Common myeloid progenitor, CD34-positive (primary cell): ENCODE results near the gene AHCYL2.

Source experiments
- CTCF ChIA-PET: fragments of 350-600 bp; sonication (Branson Sonifier 250); formaldehyde crosslinking; loops from one replicate; lab custom pipeline; 2021; ENCODE audit warnings: antibody characterized with exemption; lab: Charles Lee
- POLR2A ChIA-PET: fragments of 350-600 bp; sonication (Branson Sonifier 250); formaldehyde crosslinking; loops from one replicate; lab custom pipeline; 2021; ENCODE audit warnings: antibody characterized with exemption; lab: Charles Lee
- DNase-seq, 3 donors: peaks; one replicate each; pipeline versions ENCODE4 v3.0.0 to v3.0.0-alpha.2; 2013
- H3K27ac ChIP-seq, 2 experiments: 1 replicate in 1 of 2; 2 replicates in 1 of 2; pipeline ENCODE4 v1.7.0; 2013; ENCODE audit warnings: inconsistent platforms in 2 of 2, low read length in 2 of 2, mild to moderate bottlenecking in 2 of 2, low read depth in 1 of 2, moderate library complexity in 1 of 2; ENCODE audit not compliant: severe bottlenecking in 2 of 2, insufficient read depth in 1 of 2, poor library complexity in 1 of 2
- H3K27me3 ChIP-seq, 5 experiments: replicated peaks in 2 of 5; 1 replicate in 3 of 5; 2 replicates in 2 of 5; pipeline versions ENCODE4 v1.6.1 to v1.7.0; 2013; ENCODE audit warnings: low read length in 4 of 5, mild to moderate bottlenecking in 2 of 5, moderate library complexity in 2 of 5, inconsistent platforms in 1 of 5; ENCODE audit not compliant: insufficient read depth in 5 of 5, control insufficient read depth in 4 of 5
- H3K36me3 ChIP-seq, 4 experiments: 1 replicate in 2 of 4; 2 replicates in 2 of 4; pipeline versions ENCODE4 v1.6.1 to v1.7.0; 2013; ENCODE audit warnings: low read length in 3 of 4, control low read depth in 1 of 4, mild to moderate bottlenecking in 1 of 4; ENCODE audit not compliant: control insufficient read depth in 4 of 4, insufficient read depth in 4 of 4
- H3K4me1 ChIP-seq, 4 experiments: 1 replicate in 3 of 4; 2 replicates in 1 of 4; pipeline versions ENCODE4 v1.6.1 to v1.7.1; 2013; ENCODE audit warnings: low read length in 3 of 4, mild to moderate bottlenecking in 3 of 4, control low read depth in 1 of 4, inconsistent platforms in 1 of 4, moderate library complexity in 1 of 4; ENCODE audit not compliant: control insufficient read depth in 4 of 4, insufficient read depth in 4 of 4; ENCODE audit errors: control extremely low read depth in 1 of 4
- H3K4me3 ChIP-seq, 7 experiments: 1 replicate in 4 of 7; 2 replicates in 3 of 7; pipeline versions ENCODE4 v1.5.1 to v1.7.0; 2013; ENCODE audit warnings: mild to moderate bottlenecking in 7 of 7, low read length in 6 of 7, moderate library complexity in 6 of 7, inconsistent platforms in 2 of 7, low read depth in 2 of 7, control low read depth in 1 of 7; ENCODE audit not compliant: insufficient read depth in 4 of 7, control insufficient read depth in 1 of 7; ENCODE audit errors: extremely low read depth in 1 of 7
- H3K9me3 ChIP-seq, 5 experiments: 1 replicate in 4 of 5; 2 replicates in 1 of 5; pipeline versions ENCODE4 v1.6.1 to v1.7.1; 2013; ENCODE audit warnings: low read length in 4 of 5, mild to moderate bottlenecking in 2 of 5, inconsistent platforms in 1 of 5, low read depth in 1 of 5, moderate library complexity in 1 of 5; ENCODE audit not compliant: control insufficient read depth in 4 of 5, insufficient read depth in 2 of 5; ENCODE audit errors: control extremely low read depth in 1 of 5
- WGBS: methylation state at CpG from one replicate; pipeline ENCODE4 v1.1.5; 2013; ENCODE audit not compliant: insufficient coverage; 5-methylcytosine and 5-hydroxymethylcytosine counted together

Gene AHCYL2

DNA sequence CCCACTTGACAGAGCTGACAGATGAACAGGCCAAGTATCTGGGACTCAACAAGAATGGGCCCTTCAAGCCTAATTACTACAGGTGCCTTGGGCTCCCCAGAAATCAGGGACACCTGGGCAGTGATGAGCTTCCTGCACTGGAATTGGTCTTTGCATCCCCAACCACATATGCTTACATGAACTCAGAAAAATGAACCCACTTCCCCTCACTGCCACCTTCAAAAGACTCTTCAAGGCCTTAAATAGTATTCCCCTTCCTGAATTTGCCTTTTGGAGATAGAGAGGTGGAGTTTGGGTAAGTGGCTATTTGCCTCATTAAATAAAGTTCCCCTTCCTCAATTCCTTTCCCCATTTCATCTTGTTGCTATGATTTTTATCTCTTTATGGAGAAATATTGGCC is 201.7 kb downstream of the AHCYL2 start:
- peaks cover 0 to 2% (median 0%) of the 10 kb centered on the region in 5 experiments for H3K27me3 ChIP-seq
- H3K36me3 ChIP-seq = peaks cover 0 to 17% (median 8%) of the 10 kb centered on the region in 4 experiments
- POLR2A ChIA-PET = no interaction called here
- H3K9me3 ChIP-seq = no peaks in the 10 kb centered on the region
- no peaks in the 10 kb centered on the region for H3K4me1 ChIP-seq
- CTCF ChIA-PET = interaction anchor here (1.1 to 1.7 kb wide), 3 partner anchors 8 to 58 kb away, joined by 3 to 4 read pairs (median 3); partner anchors contain the start of gene STRIP2
- DNase-seq = no peak
- H3K4me3 ChIP-seq = no peak overlapping the region
- H3K27ac ChIP-seq = no peak overlapping the region

DNA sequence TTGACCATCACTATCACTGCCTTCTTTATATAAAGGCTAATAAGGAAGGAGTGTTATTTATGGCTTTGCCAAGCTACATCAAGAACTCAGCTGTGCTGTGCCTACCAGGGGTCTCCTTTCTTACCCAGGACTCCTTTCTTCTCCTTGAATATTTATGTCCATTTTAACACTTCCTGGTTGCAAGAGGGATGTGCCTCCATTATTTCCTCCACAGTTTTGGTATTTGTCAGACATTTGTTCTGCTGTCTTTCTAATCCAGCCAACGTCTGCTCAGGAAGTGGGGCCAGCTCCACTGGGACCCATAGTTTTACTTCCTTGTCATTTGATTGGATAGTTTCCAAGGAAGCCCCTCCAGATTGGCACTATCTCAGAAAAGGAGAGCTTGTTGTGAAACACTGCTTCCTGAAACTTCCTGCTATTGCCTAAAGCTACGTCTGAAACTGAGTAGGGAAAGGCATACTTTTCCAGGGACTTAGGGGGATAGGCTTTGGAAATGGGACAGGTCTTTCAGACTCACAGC is 202.8 kb downstream of the AHCYL2 start:
- ChIA-PET POLR2A (no interaction called here), CTCF (no interaction called here)
- peaks cover 0 to 17% (median 8%) of the 10 kb centered on the region in 4 experiments for H3K36me3 ChIP-seq
- H3K27me3 ChIP-seq = peaks cover 0 to 7% (median 4%) of the 10 kb centered on the region in 5 experiments
- no peak for DNase-seq
- H3K9me3 ChIP-seq = no peaks in the 10 kb centered on the region
- no peak overlapping the region for H3K27ac ChIP-seq
- 86% methylated on average over 2 of the region's 2 CpGs for WGBS
- H3K4me1 ChIP-seq = no peaks in the 10 kb centered on the region
- no peak overlapping the region for H3K4me3 ChIP-seq

DNA sequence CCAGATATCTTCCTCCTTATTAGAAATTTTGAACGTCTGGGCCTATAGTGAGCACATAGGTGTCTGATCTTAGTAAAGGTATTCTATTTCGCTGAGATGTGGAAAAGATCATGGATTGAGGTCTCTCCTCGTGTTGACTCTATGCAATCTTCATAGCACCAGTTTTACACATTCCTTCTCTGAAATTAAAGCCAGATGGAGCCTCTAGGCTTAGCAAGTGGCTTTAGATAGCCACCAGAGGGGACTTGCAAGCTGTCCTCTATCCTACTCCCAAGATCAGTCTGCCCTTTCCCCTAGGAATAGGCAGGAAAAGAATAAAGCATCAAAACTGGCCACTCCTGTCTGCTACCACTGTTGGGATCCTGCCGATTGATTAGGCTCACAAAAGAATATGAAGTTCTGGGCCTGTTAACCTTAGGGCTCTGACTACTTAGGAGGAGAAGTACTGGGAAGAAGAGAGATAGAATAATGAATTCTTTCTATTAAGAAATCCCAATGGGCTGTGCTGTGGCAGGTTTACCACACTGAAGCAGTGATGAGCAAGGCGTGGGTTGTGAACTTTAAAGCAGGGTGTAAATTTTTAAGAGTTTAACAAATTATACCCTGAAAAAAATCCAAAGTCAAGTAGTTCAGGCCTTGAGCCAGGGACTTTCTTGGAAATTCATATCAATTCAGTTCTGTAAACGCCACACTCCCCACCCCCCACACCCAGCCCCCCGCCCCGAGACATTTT is 207.2 kb downstream of the AHCYL2 start:
- ChIA-PET CTCF (interaction anchor here (0.8 to 3.2 kb wide), 5 partner anchors 8 to 56 kb away, joined by 3 to 13 read pairs (median 3); no protein-coding TSS in a partner anchor), POLR2A (interaction anchor here (0.6 kb wide), 1 partner anchor 31 kb away, joined by 3 read pairs; no protein-coding TSS in a partner anchor)
- Histone ChIP-seq H3K36me3 (peaks cover 0 to 4% (median 2%) of the 10 kb centered on the region in 4 experiments), H3K4me1 (peaks cover 2 to 20% (median 18%) of the 10 kb centered on the region in 4 experiments), H3K9me3 (no peaks in the 10 kb centered on the region), H3K27ac (no peak overlapping the region), H3K4me3 (no peak overlapping the region), H3K27me3 (peaks cover 4 to 40% (median 15%) of the 10 kb centered on the region in 5 experiments)
- 94% methylated on average over 2 of the region's 8 CpGs for WGBS
- DNase-seq = no peak

DNA sequence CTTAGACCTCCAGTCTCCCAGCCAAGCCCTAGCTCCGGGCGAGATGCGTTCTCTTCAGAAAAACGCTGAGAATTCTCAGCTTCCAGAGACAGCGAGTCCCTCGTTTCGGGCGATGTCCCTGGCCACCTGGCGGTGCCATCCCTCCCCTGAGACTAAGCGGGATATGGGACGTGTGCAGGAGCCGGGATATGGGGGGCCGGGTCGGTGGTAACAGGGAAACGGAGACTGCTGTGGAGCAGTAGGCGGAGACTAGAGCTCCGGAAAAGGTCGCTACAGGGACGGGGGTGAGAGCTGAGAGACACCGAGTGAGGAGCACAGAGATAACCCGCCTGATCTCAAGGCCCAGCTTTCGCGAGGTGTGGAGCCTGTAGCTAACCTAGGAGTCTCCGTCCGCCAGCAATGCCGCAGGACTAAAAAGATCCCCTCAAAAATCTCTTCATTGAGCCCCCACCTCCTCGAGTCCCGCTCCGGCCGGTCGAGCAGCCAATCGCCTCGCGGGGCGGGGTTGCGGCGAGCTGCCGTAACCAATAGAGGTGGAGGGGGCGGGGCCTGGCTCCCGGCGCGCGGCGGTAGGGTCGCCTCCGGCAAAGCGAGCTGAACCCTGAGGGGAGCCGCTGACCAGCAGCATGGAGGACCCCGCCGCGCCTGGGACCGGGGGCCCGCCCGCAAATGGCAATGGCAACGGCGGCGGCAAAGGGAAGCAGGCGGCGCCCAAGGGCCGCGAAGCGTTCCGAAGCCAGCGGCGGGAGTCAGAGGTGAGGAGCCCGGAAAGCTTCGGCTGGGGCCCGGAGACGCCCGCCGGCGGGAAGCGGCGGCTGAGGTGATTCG is 209.2 kb downstream of the AHCYL2 start, which contains the start of gene STRIP2:
STRIP2 (plus strand) TSS at position 586 of the 828 bp plus-strand sequence; CDS start at position 627, 41 bp downstream.
- Histone ChIP-seq H3K27me3 (peaks cover 4 to 40% (median 15%) of the 10 kb centered on the region in 5 experiments), H3K4me3 (peak within 1 kb of the TSS; percentile 63 to 82 (median 72)), H3K9me3 (no peaks in the 10 kb centered on the region), H3K36me3 (no peaks in the 10 kb centered on the region), H3K27ac (no peak within 1 kb of the TSS), H3K4me1 (peaks cover 2 to 25% (median 20%) of the 10 kb centered on the region in 4 experiments)
- peak; percentile 70 to 80 (median 74) for DNase-seq
- ChIA-PET CTCF (interaction anchor here (0.6 to 3.2 kb wide), 12 partner anchors 8 to 95 kb away, joined by 3 to 13 read pairs (median 4); no protein-coding TSS in a partner anchor), POLR2A (interaction anchor here (0.5 to 1.1 kb wide), 2 partner anchors 60 to 66 kb away, joined by 3 to 4 read pairs; no protein-coding TSS in a partner anchor)
- WGBS = under 1% methylated on average over 73 of the region's 75 CpGs

DNA sequence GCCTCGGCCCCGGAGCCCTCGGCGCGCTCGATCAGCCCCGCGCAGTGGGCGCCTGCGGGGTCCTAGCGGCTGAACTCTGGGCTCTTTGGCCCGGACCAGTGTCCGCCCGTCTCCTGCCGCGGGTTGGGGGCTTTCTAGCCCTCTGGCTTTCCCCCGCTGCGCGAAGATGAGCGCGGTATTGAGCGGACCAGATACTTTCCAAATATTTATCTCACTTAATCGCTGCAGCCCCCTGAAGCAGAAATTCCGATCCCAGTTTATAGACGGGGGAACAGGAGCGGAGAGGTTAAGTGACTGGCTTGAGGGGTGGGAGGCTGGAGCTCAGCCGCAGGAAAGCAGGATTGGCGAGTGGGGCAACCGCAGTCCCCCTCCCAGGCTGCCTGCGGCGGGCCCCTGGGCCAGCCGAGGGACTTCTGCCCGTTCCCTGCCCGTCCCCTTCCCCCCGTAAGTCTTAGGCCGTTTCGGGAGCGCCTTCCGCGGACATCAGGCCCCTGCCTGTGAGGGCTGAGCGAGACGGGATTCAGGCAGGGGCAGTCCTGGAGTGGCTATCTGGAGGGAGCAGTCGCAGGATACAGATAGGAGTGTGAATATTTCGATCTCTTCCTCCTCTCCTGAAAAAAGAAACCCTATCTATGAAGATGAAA is 210.0 kb downstream of the AHCYL2 start:
- Histone ChIP-seq H3K27ac (no peak overlapping the region), H3K9me3 (no peaks in the 10 kb centered on the region), H3K27me3 (peaks cover 4 to 40% (median 15%) of the 10 kb centered on the region in 5 experiments), H3K4me1 (peaks cover 2 to 27% (median 20%) of the 10 kb centered on the region in 4 experiments), H3K4me3 (peak overlapping the region; percentile 63 to 82 (median 72)), H3K36me3 (no peaks in the 10 kb centered on the region)
- ChIA-PET CTCF (interaction anchor here (0.8 to 3.2 kb wide), 11 partner anchors 9 to 75 kb away, joined by 3 to 13 read pairs (median 4); no protein-coding TSS in a partner anchor), POLR2A (interaction anchor here (1.1 kb wide), 1 partner anchor 66 kb away, joined by 4 read pairs; no protein-coding TSS in a partner anchor)
- DNase-seq = peak in 1 of 3 donors; percentile 15
- WGBS = under 1% methylated on average over 29 of the region's 44 CpGs

DNA sequence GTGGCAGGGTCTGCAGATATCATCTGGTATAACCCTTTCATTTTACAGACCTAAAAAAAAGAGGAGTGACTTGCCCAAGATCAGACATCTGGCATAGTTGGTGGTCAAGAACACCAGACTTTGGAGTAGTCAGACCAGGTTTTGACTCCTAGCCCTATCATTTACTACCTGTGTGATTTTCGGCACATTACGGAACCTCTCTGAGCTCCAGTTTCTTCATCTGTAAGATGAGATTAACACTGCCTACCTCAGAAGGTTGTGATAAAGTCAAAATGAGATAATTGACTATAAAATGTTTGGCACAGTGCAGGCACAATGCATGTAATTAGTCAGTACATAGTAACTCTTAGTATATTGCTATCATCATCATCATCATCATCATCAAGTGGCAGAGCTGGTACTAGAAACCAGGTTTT is 210.6 kb downstream of the AHCYL2 start:
- no peaks in the 10 kb centered on the region for H3K9me3 ChIP-seq
- CTCF ChIA-PET = interaction anchor here (0.8 to 1.8 kb wide), 5 partner anchors 10 to 58 kb away, joined by 3 to 5 read pairs (median 4); no protein-coding TSS in a partner anchor
- no peak overlapping the region for H3K27ac ChIP-seq
- peaks cover 4 to 40% (median 15%) of the 10 kb centered on the region in 5 experiments for H3K27me3 ChIP-seq
- WGBS = no CpG with 5 or more reads among the region's 2 CpGs
- H3K4me3 ChIP-seq = peak overlapping the region in 3 of 7 experiments; percentile 63 to 82 (median 82)
- POLR2A ChIA-PET = no interaction called here
- H3K4me1 ChIP-seq = peaks cover 2 to 27% (median 20%) of the 10 kb centered on the region in 4 experiments
- no peak for DNase-seq
- no peaks in the 10 kb centered on the region for H3K36me3 ChIP-seq
